HepG2 (cell line): ENCODE measurements around the gene ABCC1. TPM values are rescaled to one million over a fixed set of nuclear protein-coding genes. Genes with fewer than 3 reads are reported as not detected.

ENCODE experiments used
- ATAC-seq: fragments of 200-7000 bp; cut with Tn5 transposase; 3 replicates; pipeline ENCODE4 v1.9.1; 2020; ENCODE audit warnings: mild to moderate bottlenecking, moderate library complexity
- BruUV-seq: library from RNA; stranded (reverse); fragments of 400-500 nt; replicated peaks from 2 replicates; lab custom pipeline; 2021; lab: Mats Ljungman, UMichigan
- CTCF ChIA-PET: fragments of 300-600 bp; formaldehyde crosslinking; extraction: SDS; loops from one replicate; lab custom pipeline; 2021; ENCODE audit warnings: low total read pairs, inconsistent platforms, low intra/inter-chr PET ratio; lab: Yijun Ruan, JAX
- POLR2A ChIA-PET: fragments of 350-600 bp; sonication (Branson Sonifier 250); formaldehyde crosslinking; loops from one replicate; lab custom pipeline; 2020; ENCODE audit warnings: antibody characterized with exemption, inconsistent platforms; lab: Yijun Ruan, JAX
- DNase-seq: peaks from one replicate; pipeline ENCODE4 v3.0.0-alpha.2; 2015; ENCODE audit warnings: low spot score
- FAIRE-seq: peaks from 3 replicates; lab custom pipeline; 2011; peaks lifted over from hg19 to GRCh38; lab: Jason Lieb, UNC
- H2AFZ ChIP-seq: one replicate; pipeline ENCODE4 v1.6.1; 2011; ENCODE audit warnings: low read length, inconsistent platforms
- H3K27ac ChIP-seq: fragments of 300-600 bp; 3 replicates; pipeline ENCODE4 v1.8.0; 2011; ENCODE audit warnings: mixed run types, mild to moderate bottlenecking, mixed read lengths, low read length, inconsistent platforms; ENCODE audit not compliant: insufficient read depth; ENCODE audit errors: extremely low read length
- H3K27me3 ChIP-seq, 2 experiments: fragments of 200-600 bp in 1 of 2; 2 replicates in 1 of 2; 3 replicates in 1 of 2; pipeline versions ENCODE4 v1.6.0 to v1.8.0; 2011; ENCODE audit warnings: low read length in 2 of 2, mild to moderate bottlenecking in 2 of 2, moderate library complexity in 2 of 2, inconsistent platforms in 1 of 2; ENCODE audit not compliant: insufficient read depth in 2 of 2, control insufficient read depth in 1 of 2
- H3K36me3 ChIP-seq, 2 experiments: fragments of 200-600 bp in 1 of 2; replicated peaks in 1 of 2; 2 replicates in 1 of 2; 3 replicates in 1 of 2; pipeline versions ENCODE4 v1.5.1 to v1.8.0; 2011; ENCODE audit warnings: low read length in 2 of 2, inconsistent platforms in 1 of 2; ENCODE audit not compliant: insufficient read depth in 2 of 2, control insufficient read depth in 1 of 2
- H3K4me1 ChIP-seq: 2 replicates; pipeline ENCODE4 v1.5.1; 2012; ENCODE audit warnings: low read length, inconsistent platforms; ENCODE audit not compliant: insufficient read depth
- H3K4me2 ChIP-seq: 2 replicates; pipeline ENCODE4 v1.6.0; 2011; ENCODE audit warnings: low read depth, low read length, inconsistent platforms
- H3K4me3 ChIP-seq, 3 experiments: fragments of 200-600 bp in 1 of 3; sonication (generic), shearing (Covaris generic) in 1 of 3; replicated peaks in 1 of 3; 2 replicates each; pipeline ENCODE4 v1.5.1; 2011 to 2016; ENCODE audit warnings: low read length in 3 of 3, inconsistent platforms in 2 of 3, low read depth in 2 of 3, mild to moderate bottlenecking in 2 of 3, control low read depth in 1 of 3, mixed read lengths in 1 of 3; ENCODE audit not compliant: insufficient read depth in 1 of 3
- H3K79me2 ChIP-seq: one replicate; pipeline ENCODE4 v1.6.1; 2011; ENCODE audit warnings: low read length, inconsistent platforms; ENCODE audit not compliant: insufficient read depth
- H3K9ac ChIP-seq: 2 replicates; pipeline ENCODE4 v1.6.0; 2011; ENCODE audit warnings: mild to moderate bottlenecking, low read depth, low read length, inconsistent platforms; ENCODE audit not compliant: insufficient read depth
- H3K9me3 ChIP-seq: 2 replicates; pipeline ENCODE4 v1.5.1; 2012; ENCODE audit warnings: mild to moderate bottlenecking, low read length
- H4K20me1 ChIP-seq: 2 replicates; pipeline ENCODE4 v1.6.0; 2011; ENCODE audit warnings: inconsistent platforms, mild to moderate bottlenecking, low read length, moderate library complexity; ENCODE audit not compliant: insufficient read depth
- DRAP1 ChIP-seq: IDR thresholded peaks from 2 replicates; pipeline ENCODE4 v1.6.1; 2016; ENCODE audit warnings: missing genetic modification reagents, missing compliant biosample characterization
- HCFC1 ChIP-seq: fragments of 150-350 bp; IDR thresholded peaks from 2 replicates; pipeline ENCODE4 v1.6.1; 2014; ENCODE audit warnings: low read depth, low read length
- MLLT10 ChIP-seq: sonication (generic); formaldehyde crosslinking; IDR thresholded peaks from 2 replicates; pipeline ENCODE4 v1.4.0; 2020; ENCODE audit warnings: missing genetic modification reagents
- MTERF4 ChIP-seq: sonication (generic); formaldehyde crosslinking; IDR thresholded peaks from 2 replicates; pipeline ENCODE4 v1.8.0; 2023; ENCODE audit warnings: mild to moderate bottlenecking, missing genetic modification reagents
- NFE2 ChIP-seq: sonication (generic); formaldehyde crosslinking; IDR thresholded peaks from 2 replicates; pipeline ENCODE4 v1.4.0; 2020; ENCODE audit warnings: missing genetic modification reagents
- NFIC ChIP-seq: IDR thresholded peaks from 2 replicates; pipeline ENCODE4 v1.6.1; 2012; ENCODE audit warnings: mild to moderate bottlenecking, low read length, inconsistent platforms
- THAP8 ChIP-seq: sonication (generic); formaldehyde crosslinking; IDR thresholded peaks from 2 replicates; pipeline ENCODE4 v1.5.1; 2020; ENCODE audit warnings: missing genetic modification reagents, mild to moderate bottlenecking, borderline replicate concordance
- ZBTB49 ChIP-seq: sonication (generic); formaldehyde crosslinking; IDR thresholded peaks from 2 replicates; pipeline ENCODE4 v1.4.0; 2020; ENCODE audit warnings: missing genetic modification reagents, borderline replicate concordance
- ZNF136 ChIP-seq: sonication (generic); formaldehyde crosslinking; IDR thresholded peaks from 2 replicates; pipeline ENCODE4 v1.8.1; 2022; ENCODE audit warnings: low read depth, mild to moderate bottlenecking, moderate library complexity, missing genetic modification reagents
- ZNF142 ChIP-seq: sonication (generic); formaldehyde crosslinking; IDR thresholded peaks from 2 replicates; pipeline ENCODE4 v1.4.0; 2020; ENCODE audit warnings: missing genetic modification reagents
- ZNF292 ChIP-seq: sonication (generic); formaldehyde crosslinking; IDR thresholded peaks from 2 replicates; pipeline ENCODE4 v1.8.1; 2022; ENCODE audit warnings: mild to moderate bottlenecking, low read depth, missing genetic modification reagents, borderline replicate concordance
- ZNF660 ChIP-seq: sonication (generic); formaldehyde crosslinking; IDR thresholded peaks from 2 replicates; pipeline ENCODE4 v1.5.1; 2020; ENCODE audit warnings: mild to moderate bottlenecking, low read depth, missing genetic modification reagents, borderline replicate concordance
- WGBS: methylation state at CpG from one replicate; pipeline ENCODE4 v1.1.6; 2017; ENCODE audit warnings: low lambda C conversion rate; 5-methylcytosine and 5-hydroxymethylcytosine counted together
- in situ Hi-C: cut with HindIII; loops from 2 replicates; pipeline ENCODE4 v1.10.0; 2017; ENCODE audit warnings: low pct_unique_long_range_greater_than_20kb; ENCODE audit not compliant: extremely low pct_ligation_motif_present
- intact Hi-C: fragments of 100-400 bp; cut with micrococcal nuclease; formaldehyde crosslinking; loops from one replicate; pipeline ENCODE4 v1.10.0; 2022; ENCODE audit not compliant: unreplicated experiment
- polyA plus RNA-seq, 8 experiments: library from polyadenylated mRNA; depleted of rRNA in 3 of 8; stranded (reverse) in 7 of 8; unstranded in 1 of 8; fragments of >200 nt; fragmentation: Illumina TruSeq in 4 of 8; extraction: Trizol in 4 of 8; gene quantifications; 2 replicates each; pipeline versions ENCODE4 v1.2.1 to v1.2.3, GENCODE V29; 2011 to 2016; ENCODE audit warnings: low read depth in 4 of 8, missing spikeins in 1 of 8, mixed read lengths in 1 of 8; ENCODE audit not compliant: insufficient read depth in 1 of 8
- total RNA-seq, 5 experiments: library from RNA; depleted of rRNA; stranded (reverse); fragments of >200 nt; fragmentation: Illumina TruSeq; extraction: Trizol; gene quantifications; 2 replicates each; pipeline ENCODE4 v1.2.3, GENCODE V29; 2016; ENCODE audit warnings: low read depth in 1 of 5

Gene ABCC1
- total and polyA plus RNA-seq, 2 of the 13 experiments (the other 11 are each of a cell fraction or from before 2014, with no cell fraction given), result 13.0 to 30.6 TPM

- Histone ChIP-seq H3K36me3 (peaks cover 19 to 33% of the 10 kb centered on the region in 2 experiments), H3K9me3 (no peaks in the 10 kb centered on the region), H3K4me1 (peaks cover 29% of the 10 kb centered on the region), H3K79me2 (no peaks in the 10 kb centered on the region), H4K20me1 (peaks cover 3% of the 10 kb centered on the region; the same call in 1 of the 2 replicates), H3K9ac (no peak overlapping the region), H3K4me2 (no peak overlapping the region), H3K27ac (peak overlapping the region; percentile 4), H3K27me3 (no peaks in the 10 kb centered on the region), H3K4me3 (no peak overlapping the region), H2AFZ (no peak overlapping the region)
- FAIRE-seq, result peak; percentile 40
- intact Hi-C loops, result loop anchor here (1.0 kb wide), 1 partner anchor 26 kb away; no protein-coding TSS in a partner anchor
- ChIA-PET CTCF (interaction anchor here (1.2 kb wide), 1 partner anchor 24 kb away, joined by 4 read pairs; no protein-coding TSS in a partner anchor), POLR2A (interaction anchor here (1.3 to 3.4 kb wide), 3 partner anchors 9 to 134 kb away, joined by 4 to 25 read pairs (median 7); partner anchors contain the start of gene CEP20)
- no TSS peak for BruUV-seq
- peak; percentile 88 for DNase-seq
- 52% methylated on average over 9 of the region's 10 CpGs for WGBS
- ATAC-seq, result peak; percentile 96
- in situ Hi-C loops, result no loop called here
- TF ChIP-seq ZNF660 (CRISPR knock-in tag) (no peak), ZBTB49 (CRISPR knock-in tag) (no peak), ZNF136 (CRISPR knock-in tag) (no peak), DRAP1 (CRISPR knock-in tag) (peak; percentile 46; the same call in 1 of the 2 replicates), MLLT10 (no peak), ZNF292 (CRISPR knock-in tag) (peak; percentile 79; the same call in 1 of the 2 replicates), HCFC1 (no peak), MTERF4 (CRISPR knock-in tag) (no peak), NFE2 (CRISPR knock-in tag) (peak; percentile 98), THAP8 (CRISPR knock-in tag) (no peak), ZNF142 (CRISPR knock-in tag) (no peak), NFIC (no peak)
These were observed 72.7 kb downstream of the ABCC1 start for GRCh38 chr16:16021988-16022682.
